Immature natural killer cell (primary cell): ENCODE data around the gene PELI2. TPM values are rescaled to one million over a fixed set of nuclear protein-coding genes. Genes with fewer than 3 reads are reported as not detected.

Experiments used
- DNase-seq, 3 donors: peaks; one replicate each; pipeline ENCODE4 v3.0.0; 2022; ENCODE audit warnings: mixed read lengths in 1 of 3
- H3K27ac Mint-ChIP-seq, 6 donors: one replicate each; pipeline ENCODE4 v1.8.0; 2020; ENCODE audit warnings: mixed read lengths in 6 of 6, mild to moderate bottlenecking in 5 of 6, inconsistent platforms in 4 of 6, moderate library complexity in 3 of 6
- H3K27me3 Mint-ChIP-seq, 3 donors: one replicate each; pipeline ENCODE4 v1.8.0; 2020 to 2021; ENCODE audit warnings: low read depth in 3 of 3, mild to moderate bottlenecking in 3 of 3, mixed read lengths in 3 of 3, moderate library complexity in 3 of 3, inconsistent platforms in 1 of 3
- H3K36me3 Mint-ChIP-seq, 3 donors: one replicate each; pipeline ENCODE4 v1.8.0; 2020; ENCODE audit warnings: mixed read lengths in 3 of 3, inconsistent platforms in 2 of 3, mild to moderate bottlenecking in 2 of 3
- H3K4me1 Mint-ChIP-seq, 2 donors: one replicate each; pipeline ENCODE4 v1.8.0; 2020; ENCODE audit warnings: inconsistent platforms in 2 of 2, mild to moderate bottlenecking in 2 of 2, mixed read lengths in 2 of 2, moderate library complexity in 1 of 2
- H3K4me3 Mint-ChIP-seq, 5 donors: one replicate each; pipeline ENCODE4 v1.8.0; 2020; ENCODE audit warnings: mild to moderate bottlenecking in 5 of 5, mixed read lengths in 5 of 5, inconsistent platforms in 3 of 5, moderate library complexity in 3 of 5
- H3K9me3 Mint-ChIP-seq, 6 donors: one replicate each; pipeline ENCODE4 v1.8.0; 2020; ENCODE audit warnings: mild to moderate bottlenecking in 6 of 6, mixed read lengths in 6 of 6, inconsistent platforms in 4 of 6, moderate library complexity in 3 of 6
- polyA plus RNA-seq, 3 donors: library from polyadenylated mRNA; unstranded; fragments of 300-500 nt; fragmentation: Illumina TruSeq; gene quantifications; one replicate each; pipeline ENCODE4 v1.2.3, GENCODE V29; 2021

The PELI2 gene
- polyA plus RNA-seq, 3 donors from 2014 or later, result 2.6 to 3.7 (median 2.7) TPM

DNA sequence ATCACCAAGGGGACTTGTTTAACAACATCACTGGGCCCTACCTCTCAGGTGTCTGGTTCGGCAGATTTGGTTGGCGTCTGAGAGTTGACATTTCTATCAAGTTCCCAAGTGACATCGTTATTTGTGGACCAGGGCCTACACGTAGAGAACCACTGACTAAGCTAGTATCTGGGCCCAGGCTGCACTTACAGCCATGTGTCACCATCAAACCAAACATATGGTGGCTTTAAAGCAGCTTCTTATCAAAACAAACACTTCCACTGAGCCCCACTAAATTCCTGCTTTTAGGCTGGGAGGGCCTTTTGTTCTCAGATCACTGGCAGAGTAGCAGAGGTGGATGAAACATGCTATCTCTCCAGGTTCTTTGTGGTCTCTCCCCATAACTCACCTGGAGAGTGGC, 220.5 kb downstream of the PELI2 start:
- peaks cover 0 to 2% (median 0%) of the 10 kb centered on the region in 3 donors for H3K27me3 Mint-ChIP-seq
- DNase-seq, result no peak
- H3K36me3 Mint-ChIP-seq, result no peaks in the 10 kb centered on the region
- no peaks in the 10 kb centered on the region for H3K9me3 Mint-ChIP-seq
- H3K4me1 Mint-ChIP-seq, result peaks cover 12 to 15% of the 10 kb centered on the region in 2 donors
- no peak overlapping the region for H3K4me3 Mint-ChIP-seq
- no peak overlapping the region for H3K27ac Mint-ChIP-seq

DNA sequence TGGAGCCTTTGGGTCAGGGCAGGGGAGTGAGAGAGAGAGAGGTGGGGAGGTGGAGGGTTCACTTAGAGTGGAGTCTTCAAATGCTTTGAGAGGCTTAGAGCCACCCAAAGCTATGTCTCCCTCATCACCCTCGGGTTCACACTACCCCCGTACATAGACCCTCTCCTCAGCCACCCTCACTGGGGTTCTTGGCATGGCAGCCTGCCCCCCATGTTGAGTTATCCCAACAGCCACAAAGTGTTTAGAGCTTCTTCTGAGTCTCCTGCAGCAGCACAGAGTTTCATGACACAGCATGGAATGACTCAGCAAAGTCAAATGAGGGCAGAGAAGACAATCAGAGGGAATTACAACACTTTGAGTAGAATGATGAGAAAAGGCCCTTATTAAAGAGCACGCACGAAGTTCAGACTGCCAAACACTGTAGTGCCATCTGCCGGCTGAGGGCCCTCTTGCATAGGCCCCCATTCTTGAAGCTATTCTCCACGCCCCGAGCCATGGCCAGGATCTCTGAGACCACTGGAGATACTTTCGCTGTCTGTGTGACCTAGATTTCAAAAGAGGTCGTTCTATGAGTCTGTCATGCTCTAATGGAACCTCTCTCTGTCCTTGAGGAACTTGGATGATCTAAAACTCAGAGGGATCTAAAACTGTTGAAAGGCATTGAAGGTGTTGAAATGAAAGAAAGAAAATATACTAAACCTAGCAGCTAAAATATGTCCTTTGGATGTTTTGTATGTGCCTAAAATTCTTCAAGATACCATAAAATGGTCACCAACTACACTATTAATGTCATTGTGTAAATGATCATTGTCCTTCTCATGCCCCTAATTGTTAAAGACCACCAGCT, 221.9 kb downstream of the PELI2 start:
- Mint-ChIP-seq H3K27me3 (peaks cover 0 to 2% (median 0%) of the 10 kb centered on the region in 3 donors), H3K36me3 (no peaks in the 10 kb centered on the region), H3K4me3 (no peak overlapping the region), H3K9me3 (no peaks in the 10 kb centered on the region), H3K4me1 (peaks cover 10 to 13% of the 10 kb centered on the region in 2 donors), H3K27ac (no peak overlapping the region)
- DNase-seq, result peak; percentile 30 to 43 (median 37)

DNA sequence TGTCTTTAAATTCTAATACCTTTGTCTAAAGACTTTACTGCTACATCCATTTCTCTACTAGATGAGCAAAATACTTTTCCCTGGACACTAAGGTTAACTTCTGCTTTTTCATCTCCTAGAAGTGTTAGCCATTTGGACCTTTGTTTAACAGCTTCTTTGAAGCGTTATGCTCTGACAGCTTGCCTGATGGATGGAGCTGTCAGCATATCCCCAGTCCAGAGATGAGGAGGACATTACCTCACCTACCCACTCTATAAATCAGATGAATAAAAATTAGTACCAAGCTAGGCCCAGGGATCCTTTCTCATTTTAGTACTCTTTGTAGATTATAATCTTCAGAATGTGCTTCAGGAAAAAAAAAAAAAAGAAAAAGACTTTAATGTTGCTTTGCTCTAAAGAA, 222.7 kb downstream of the PELI2 start:
- no peak for DNase-seq
- no peak overlapping the region for H3K4me3 Mint-ChIP-seq
- H3K9me3 Mint-ChIP-seq, result peaks cover 0 to 1% (median 0%) of the 10 kb centered on the region in 6 donors
- H3K36me3 Mint-ChIP-seq, result no peaks in the 10 kb centered on the region
- peaks cover 10 to 13% of the 10 kb centered on the region in 2 donors for H3K4me1 Mint-ChIP-seq
- peaks cover 0 to 2% (median 0%) of the 10 kb centered on the region in 3 donors for H3K27me3 Mint-ChIP-seq
- no peak overlapping the region for H3K27ac Mint-ChIP-seq

DNA sequence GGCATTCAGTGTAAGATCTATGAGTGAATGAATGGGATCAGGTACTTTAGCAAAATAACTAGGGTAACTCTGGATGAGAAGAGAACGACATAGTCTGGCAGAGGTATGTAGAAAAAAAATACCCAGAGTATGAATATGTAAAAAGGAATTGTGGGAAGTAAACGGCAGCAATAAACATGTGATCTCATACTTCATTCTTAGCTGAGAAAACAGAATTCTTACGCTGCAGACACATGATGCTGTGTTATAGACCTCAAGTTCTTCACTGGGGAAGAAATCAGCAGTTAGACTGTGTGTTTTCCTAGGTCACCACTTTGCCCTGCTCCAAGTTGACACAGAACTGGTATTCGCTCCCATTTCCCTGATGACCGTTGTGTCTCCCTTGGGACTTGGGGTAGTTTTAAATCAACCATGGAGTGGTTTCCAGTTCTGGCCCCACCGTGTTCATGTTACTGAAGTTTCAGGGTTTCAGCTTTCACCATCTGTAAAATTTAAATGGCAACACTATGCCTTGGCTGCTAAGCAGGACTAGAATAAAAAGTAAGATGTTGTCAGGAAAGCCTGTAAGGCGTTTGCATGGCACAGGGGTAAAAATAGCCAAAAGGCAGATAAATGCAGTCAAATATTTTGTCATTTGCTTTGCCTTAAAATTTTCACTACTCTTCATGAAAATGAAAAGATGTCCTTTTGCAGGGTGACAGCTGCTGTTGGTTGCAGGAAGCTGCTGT, 223.7 kb downstream of the PELI2 start:
- Mint-ChIP-seq H3K27ac (peak overlapping the region in 1 of 6 donors; percentile 20), H3K27me3 (peaks cover 0 to 2% (median 0%) of the 10 kb centered on the region in 3 donors)

DNA sequence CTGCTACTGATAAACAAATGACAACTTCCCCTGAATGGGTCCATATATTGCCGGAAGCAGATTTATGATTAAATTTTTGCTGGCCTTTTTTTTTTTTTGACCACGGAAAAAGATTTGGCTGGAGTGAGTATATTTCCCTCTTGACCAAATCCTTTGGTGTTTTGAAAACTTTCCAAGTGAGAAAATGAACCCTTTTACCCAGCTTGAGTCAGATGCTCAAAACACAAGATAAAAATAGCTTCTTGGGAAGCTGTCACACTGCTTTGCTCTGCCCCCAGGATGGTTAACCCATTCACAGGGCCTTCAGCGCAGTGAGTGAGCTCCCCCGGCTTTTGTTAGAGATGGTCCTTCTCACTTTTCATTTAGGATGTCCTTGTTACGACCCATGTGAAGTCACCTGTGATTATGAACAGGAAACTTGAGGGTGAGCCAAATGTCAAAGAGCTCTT, 224.3 kb downstream of the PELI2 start:
- H3K27ac Mint-ChIP-seq, result no peak overlapping the region
- H3K27me3 Mint-ChIP-seq, result peaks cover 0 to 2% (median 0%) of the 10 kb centered on the region in 3 donors
- DNase-seq, result no peak
- H3K36me3 Mint-ChIP-seq, result peaks cover 0 to 5% (median 0%) of the 10 kb centered on the region in 3 donors
- H3K4me3 Mint-ChIP-seq, result peak overlapping the region in 1 of 5 donors; percentile 6
- peaks cover 10 to 13% of the 10 kb centered on the region in 2 donors for H3K4me1 Mint-ChIP-seq
- H3K9me3 Mint-ChIP-seq, result peaks cover 0 to 3% (median 0%) of the 10 kb centered on the region in 6 donors

More for the DNA sequence above, 223.7 kb downstream of the PELI2 start:
- Mint-ChIP-seq H3K36me3 (peaks cover 0 to under 1% (median 0%) of the 10 kb centered on the region in 3 donors), H3K9me3 (peaks cover 0 to 1% (median 0%) of the 10 kb centered on the region in 6 donors), H3K4me3 (peak overlapping the region in 1 of 5 donors; percentile 6), H3K4me1 (peaks cover 10 to 13% of the 10 kb centered on the region in 2 donors)
- no peak for DNase-seq

DNA sequence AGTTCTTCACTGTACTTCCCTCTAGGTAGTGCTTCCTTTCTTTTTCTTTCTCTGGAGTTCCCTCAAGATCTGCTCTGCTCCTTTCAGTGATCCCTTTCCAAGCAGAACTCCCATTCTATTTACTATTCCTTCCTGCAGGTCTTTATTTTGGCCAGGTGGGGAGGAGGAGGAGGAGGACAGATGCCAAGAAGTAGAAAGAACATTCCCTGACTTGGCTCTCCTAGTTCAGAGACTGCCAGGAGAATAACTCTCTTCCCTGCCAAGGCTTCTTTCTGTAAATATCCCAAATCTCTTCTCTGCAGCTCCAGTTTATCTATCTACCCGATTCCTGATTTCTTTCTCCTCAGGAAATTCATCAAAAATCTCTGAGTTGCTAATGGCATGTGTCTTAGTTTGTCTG, 231.7 kb downstream of the PELI2 start:
- peaks cover 0 to 20% (median 15%) of the 10 kb centered on the region in 3 donors for H3K36me3 Mint-ChIP-seq
- H3K27ac Mint-ChIP-seq, result no peak overlapping the region
- H3K4me1 Mint-ChIP-seq, result no peaks in the 10 kb centered on the region
- DNase-seq, result no peak
- peaks cover 0 to 5% (median 0%) of the 10 kb centered on the region in 6 donors for H3K9me3 Mint-ChIP-seq
- H3K4me3 Mint-ChIP-seq, result no peak overlapping the region
- peaks cover 0 to 2% (median 0%) of the 10 kb centered on the region in 3 donors for H3K27me3 Mint-ChIP-seq
